ENCODE data around the gene C5orf15. TPM values are rescaled to one million over a fixed set of nuclear protein-coding genes. Genes with fewer than 3 reads are reported as not detected.

C5orf15 gene
- total and polyA plus RNA-seq, 9 of the 15 experiments (the other 6 are each of a cell fraction or from before 2014, with no cell fraction given): 23.3 to 50.7 (median 35.5) TPM

- TF ChIP-seq HBP1 (CRISPR knock-in tag; IDR thresholded peaks at IDR 0.05): no peak
- no peak for TF ChIP-seq ZNF224 (CRISPR knock-in tag; IDR thresholded peaks at IDR 0.05)
- no peak for TF ChIP-seq GATA2 (CRISPR knock-in tag; IDR thresholded peaks at IDR 0.05)
- peak; percentile 98 for TF ChIP-seq MEIS2 (IDR thresholded peaks at IDR 0.05; ENCODE audit: partially characterized antibody)
- peak; percentile 28; the same call in 1 of the 2 replicates for TF ChIP-seq CBFA2T3 (IDR thresholded peaks at IDR 0.05)
- TF ChIP-seq RBM22 (IDR thresholded peaks at IDR 0.05; ENCODE audit: low read depth, low read length, poor library complexity, severe bottlenecking): no peak
- no peak for TF ChIP-seq VEZF1 (CRISPR knock-in tag; IDR thresholded peaks at IDR 0.05)
- TF ChIP-seq MEF2D (tag; conservative IDR thresholded peaks at IDR 0.05; ENCODE audit: low read depth): no peak
- TF ChIP-seq ZNF121 (CRISPR knock-in tag; conservative IDR thresholded peaks at IDR 0.05): no peak
- TF ChIP-seq CTBP1 (IDR thresholded peaks at IDR 0.05; ENCODE audit: borderline replicate concordance): no peak
- no peak for TF ChIP-seq E2F4 (CRISPR knock-in tag; IDR thresholded peaks at IDR 0.05; ENCODE audit: low read depth)
- TF ChIP-seq ZNF143 (CRISPR knock-in tag; IDR thresholded peaks at IDR 0.05): no peak
- no peak for TF ChIP-seq POU5F1 (IDR thresholded peaks at IDR 0.05; ENCODE audit: borderline replicate concordance, low read depth, low read length, partially characterized antibody)
- TF ChIP-seq ZNF384 (IDR thresholded peaks at IDR 0.05; ENCODE audit: low read depth, low read length): no peak
- 0 out of 2 replicates have a peak, but pooled peaks have one; percentile 45 for TF ChIP-seq ZNF311 (CRISPR knock-in tag; IDR thresholded peaks at IDR 0.05)
- no peak for TF ChIP-seq ZNF639 (CRISPR knock-in tag; conservative IDR thresholded peaks at IDR 0.05 in 1 of 2, IDR thresholded peaks at IDR 0.05 in 1 of 2)
- TF ChIP-seq ZNF3 (CRISPR knock-in tag; IDR thresholded peaks at IDR 0.05): no peak
- no peak for TF ChIP-seq RFX1 (IDR thresholded peaks at IDR 0.05)
- no peak for TF ChIP-seq GTF3C2 (IDR thresholded peaks at IDR 0.05; ENCODE audit: borderline replicate concordance, extremely low read depth, insufficient read length)
- no peak for TF ChIP-seq ZNF717 (CRISPR knock-in tag; IDR thresholded peaks at IDR 0.05)
Measured at GRCh38 chr5:133962801-133963476, 5.5 kb downstream of the C5orf15 start (continued).

All from K562 (cell line).